ENCODE measurements around the gene TMEM182.

DNA sequence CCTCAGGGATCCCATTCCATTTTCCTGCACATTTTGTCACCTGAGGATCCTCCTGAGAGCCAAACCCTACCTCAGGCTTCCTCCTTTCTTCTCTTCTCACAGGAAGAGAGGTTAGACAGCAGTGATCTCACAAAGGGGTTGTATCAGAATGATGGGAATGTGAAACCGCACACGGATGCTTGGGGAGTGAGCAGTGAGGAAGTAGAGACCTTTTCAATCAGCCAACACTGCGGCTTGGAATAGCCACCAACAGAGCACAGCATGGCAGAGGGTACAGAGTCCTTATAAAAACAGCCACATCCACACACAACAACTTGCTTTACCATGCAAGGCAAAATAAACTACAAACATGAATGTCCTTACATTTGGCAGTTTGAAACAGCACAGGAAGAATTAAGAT lies 8.7 kb downstream of the TMEM182 start:
- TF ChIP-seq, protein P1, sequence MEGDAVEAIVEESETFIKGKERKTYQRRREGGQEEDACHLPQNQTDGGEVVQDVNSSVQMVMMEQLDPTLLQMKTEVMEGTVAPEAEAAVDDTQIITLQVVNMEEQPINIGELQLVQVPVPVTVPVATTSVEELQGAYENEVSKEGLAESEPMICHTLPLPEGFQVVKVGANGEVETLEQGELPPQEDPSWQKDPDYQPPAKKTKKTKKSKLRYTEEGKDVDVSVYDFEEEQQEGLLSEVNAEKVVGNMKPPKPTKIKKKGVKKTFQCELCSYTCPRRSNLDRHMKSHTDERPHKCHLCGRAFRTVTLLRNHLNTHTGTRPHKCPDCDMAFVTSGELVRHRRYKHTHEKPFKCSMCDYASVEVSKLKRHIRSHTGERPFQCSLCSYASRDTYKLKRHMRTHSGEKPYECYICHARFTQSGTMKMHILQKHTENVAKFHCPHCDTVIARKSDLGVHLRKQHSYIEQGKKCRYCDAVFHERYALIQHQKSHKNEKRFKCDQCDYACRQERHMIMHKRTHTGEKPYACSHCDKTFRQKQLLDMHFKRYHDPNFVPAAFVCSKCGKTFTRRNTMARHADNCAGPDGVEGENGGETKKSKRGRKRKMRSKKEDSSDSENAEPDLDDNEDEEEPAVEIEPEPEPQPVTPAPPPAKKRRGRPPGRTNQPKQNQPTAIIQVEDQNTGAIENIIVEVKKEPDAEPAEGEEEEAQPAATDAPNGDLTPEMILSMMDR (IDR thresholded peaks at IDR 0.05): no peak
- TF ChIP-seq POLR2A (IDR thresholded peaks at IDR 0.05) (no peak), POLR2AphosphoS5 (IDR thresholded peaks at IDR 0.05) (no peak)
